ENCODE data around the gene MTA1.

DNA sequence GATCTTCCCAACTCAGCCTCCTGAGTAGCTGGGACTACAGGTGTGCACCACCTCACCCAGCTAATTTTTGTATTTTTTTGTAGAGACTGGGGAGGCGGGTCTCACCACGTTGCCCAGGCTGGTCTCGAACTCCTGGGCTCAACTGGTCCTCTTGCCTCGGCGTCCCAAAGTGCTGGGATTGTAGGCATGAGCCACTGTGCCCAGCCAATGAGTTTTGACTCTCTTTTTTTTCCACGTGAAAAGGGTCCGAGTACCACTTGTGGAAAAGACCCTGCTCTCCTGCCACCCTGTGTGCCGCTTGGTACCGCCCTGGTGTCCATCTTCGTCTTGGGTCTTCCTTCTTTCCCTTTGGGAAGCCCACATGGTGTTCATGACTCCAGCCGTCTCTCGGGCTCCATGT is 89.0 kb downstream of the MTA1 start:
- TF ChIP-seq POLR2A (IDR thresholded peaks at IDR 0.05; ENCODE audit: low read length) (no peak), GATA1 (IDR thresholded peaks at IDR 0.05; ENCODE audit: low read depth, low read length) (no peak)
